ENCODE measurements around the gene MYL12B. TPM values are rescaled to one million over a fixed set of nuclear protein-coding genes. Genes with fewer than 3 reads are reported as not detected.

Gene MYL12B
- total RNA-seq, 1 experiment from 2014 or later: 607 TPM

- DNase-seq (ENCODE audit: low read depth): no peak
Observed at GRCh38 chr18:3235846-3236245, 26.1 kb upstream of the MYL12B start.

GRCh38 chr18:3236470-3236869 is 25.5 kb upstream of the MYL12B start:
- no peak for DNase-seq (ENCODE audit: low read depth)

GRCh38 chr18:3238742-3239141 is 23.2 kb upstream of the MYL12B start:
- DNase-seq (ENCODE audit: low read depth): no peak

GRCh38 chr18:3245185-3245564 is 16.8 kb upstream of the MYL12B start:
- DNase-seq (ENCODE audit: low read depth): no peak

GRCh38 chr18:3245853-3246634 is 15.9 kb upstream of the MYL12B start:
- DNase-seq (ENCODE audit: low read depth): peak; percentile 82

GRCh38 chr18:3246635-3247239 is 15.2 kb upstream of the MYL12B start:
- DNase-seq (ENCODE audit: low read depth): no peak

- DNase-seq (ENCODE audit: low read depth): peak; percentile 97
Observed at GRCh38 chr18:3247240-3248061, 14.5 kb upstream of the MYL12B start, which contains the start of gene MYL12A. Gene MYL12A (plus strand): TSS chr18:3247801. CDS start chr18:3253248, 5,447 bp downstream.

GRCh38 chr18:3248062-3248657 is 13.8 kb upstream of the MYL12B start:
- DNase-seq (ENCODE audit: low read depth): no peak

GRCh38 chr18:3248658-3249359 is 13.1 kb upstream of the MYL12B start:
- DNase-seq (ENCODE audit: low read depth): peak; percentile 67

- DNase-seq (ENCODE audit: low read depth): peak; percentile 74
Observed at GRCh38 chr18:3250237-3251107, 11.5 kb upstream of the MYL12B start.

- peak; percentile 14 for DNase-seq (ENCODE audit: low read depth)
Observed at GRCh38 chr18:3251249-3251962, 10.5 kb upstream of the MYL12B start.

- no peak for DNase-seq (ENCODE audit: low read depth)
Observed at GRCh38 chr18:3251963-3252277, 10.0 kb upstream of the MYL12B start.

GRCh38 chr18:3252843-3253242 is 9.1 kb upstream of the MYL12B start:
- DNase-seq (ENCODE audit: low read depth): no peak

- no peak for DNase-seq (ENCODE audit: low read depth)
Observed at GRCh38 chr18:3254725-3255124, 7.2 kb upstream of the MYL12B start.

- DNase-seq (ENCODE audit: low read depth): no peak
Observed at GRCh38 chr18:3255611-3256165, 6.2 kb upstream of the MYL12B start.

- DNase-seq (ENCODE audit: low read depth): no peak
Observed at GRCh38 chr18:3256693-3257626, 5.0 kb upstream of the MYL12B start.

- DNase-seq (ENCODE audit: low read depth): no peak
Observed at GRCh38 chr18:3257627-3258120, 4.3 kb upstream of the MYL12B start.

GRCh38 chr18:3260995-3261372 is 949 bp upstream of the MYL12B start:
- DNase-seq (ENCODE audit: low read depth): no peak
